ENCODE results near the gene USP13. TPM values are rescaled to one million over a fixed set of nuclear protein-coding genes. Genes with fewer than 3 reads are reported as not detected.
"Not testable (repeated sequence)": the region's sequence is repeated elsewhere in the genome, so short reads cannot be mapped to it uniquely, and the experiment has no call there.

The USP13 gene
- total RNA-seq, 4 donors from 2014 or later, result 1.5 to 6.5 (median 4.1) TPM

- WGBS, 2 donors, result 60 to 65% methylated on average over 4 to 5 of the region's 5 CpGs
- no peaks in the 10 kb centered on the region for H3K27me3 ChIP-seq
- H3K27ac ChIP-seq, result no peak overlapping the region
- H3K36me3 ChIP-seq, result peaks cover 0 to 35% (median 0%) of the 10 kb centered on the region in 3 donors
- TF ChIP-seq CTCF (IDR thresholded peaks at IDR 0.05) (no peak), POLR2A (IDR thresholded peaks at IDR 0.05) (no peak)
- H3K9me3 ChIP-seq, result no peaks in the 10 kb centered on the region
- H3K4me3 ChIP-seq, result no peak overlapping the region
- H3K4me1 ChIP-seq, result no peaks in the 10 kb centered on the region
- DNase-seq, result no peak
- intact Hi-C loops (cut with DNase I), result no loop called here
Observed at GRCh38 chr3:179772297-179772696, 119.5 kb downstream of the USP13 start.

- H3K27ac ChIP-seq, result no peak overlapping the region
- no peaks in the 10 kb centered on the region for H3K27me3 ChIP-seq
- H3K4me3 ChIP-seq, result no peak overlapping the region
- DNase-seq, result no peak
- no peaks in the 10 kb centered on the region for H3K9me3 ChIP-seq
- no peaks in the 10 kb centered on the region for H3K4me1 ChIP-seq
- intact Hi-C loops (cut with DNase I), result no loop called here
- TF ChIP-seq POLR2A (IDR thresholded peaks at IDR 0.05) (no peak), CTCF (IDR thresholded peaks at IDR 0.05) (no peak)
- 100% methylated on average over 1 of the region's 28 CpGs; no CpG with 5 or more reads in 1 of the 2 donors for WGBS, 2 donors
- peaks cover 0 to 49% (median 0%) of the 10 kb centered on the region in 3 donors for H3K36me3 ChIP-seq
Observed at GRCh38 chr3:179775416-179776122, 122.7 kb downstream of the USP13 start.

GRCh38 chr3:179782841-179783240 lies 130.0 kb downstream of the USP13 start:
- DNase-seq; H3K4me3 ChIP-seq; H3K27ac ChIP-seq; intact Hi-C loops (cut with DNase I); H3K9me3 ChIP-seq; H3K4me1 ChIP-seq; H3K27me3 ChIP-seq: not testable (repeated sequence)
- 87 to 96% methylated on average over 5 of the region's 5 CpGs for WGBS, 2 donors
- peaks cover 0 to 58% (median 0%) of the 10 kb centered on the region in 3 donors for H3K36me3 ChIP-seq

- no peaks in the 10 kb centered on the region for H3K27me3 ChIP-seq
- H3K9me3 ChIP-seq, result no peaks in the 10 kb centered on the region
- H3K36me3 ChIP-seq, result peaks cover 0 to 19% (median 0%) of the 10 kb centered on the region in 3 donors
- DNase-seq, result no peak
- no peak overlapping the region for H3K4me3 ChIP-seq
- 25 to 60% methylated on average over 1 of the region's 1 CpG for WGBS, 2 donors
- intact Hi-C loops (cut with DNase I), result no loop called here
- H3K27ac ChIP-seq, result no peak overlapping the region
- peaks cover 0 to 7% (median 0%) of the 10 kb centered on the region in 3 donors for H3K4me1 ChIP-seq
- TF ChIP-seq POLR2A (IDR thresholded peaks at IDR 0.05) (no peak), CTCF (IDR thresholded peaks at IDR 0.05) (no peak)
Observed at GRCh38 chr3:179788996-179789395, 136.2 kb downstream of the USP13 start.

- Histone ChIP-seq H3K4me1 (peaks cover 0 to 7% (median 0%) of the 10 kb centered on the region in 3 donors), H3K27ac (no peak overlapping the region), H3K36me3 (peaks cover 0 to 6% (median 0%) of the 10 kb centered on the region in 3 donors), H3K27me3 (no peaks in the 10 kb centered on the region), H3K4me3 (no peak overlapping the region), H3K9me3 (no peaks in the 10 kb centered on the region)
- intact Hi-C loops (cut with DNase I), result no loop called here
- TF ChIP-seq CTCF (IDR thresholded peaks at IDR 0.05) (no peak), POLR2A (IDR thresholded peaks at IDR 0.05) (no peak)
- no peak for DNase-seq
- 85 to 86% methylated on average over 3 of the region's 3 CpGs for WGBS, 2 donors
Observed at GRCh38 chr3:179791793-179792192, 139.0 kb downstream of the USP13 start.
